ENCODE measurements around the gene THADA. TPM values are rescaled to one million over a fixed set of nuclear protein-coding genes. Genes with fewer than 3 reads are reported as not detected.

THADA gene
- total and polyA plus RNA-seq, 2 donors (not counting 3 experiments of a cell fraction or from before 2014, with no cell fraction given), result 22.6 to 25.3 TPM

- BruUV-seq (replicated peaks), result no TSS peak
- no peak overlapping the region for H3K4me2 ChIP-seq (ENCODE audit: insufficient read depth, low read length)
- CTCF ChIA-PET, result no interaction called here
- intact Hi-C loops (cut with micrococcal nuclease), result no loop called here
- H3K9me3 ChIP-seq (replicated peaks; ENCODE audit: control insufficient read depth, insufficient read depth, low read length), result no peaks in the 10 kb centered on the region
- no peak for DNase-seq (ENCODE audit: low read depth, low spot score)
- H3K9me1 ChIP-seq (replicated peaks; ENCODE audit: control insufficient read depth, extremely low read depth, insufficient read depth, low read length), result no peaks in the 10 kb centered on the region
- POLR2A ChIA-PET, result no interaction called here
- H3K27ac ChIP-seq (ENCODE audit: insufficient read depth, low read depth, low read length), result no peak overlapping the region
- FAIRE-seq, result no peak
- no peak overlapping the region for H3K9ac ChIP-seq (replicated peaks; ENCODE audit: extremely low read depth, insufficient read depth, low read length)
- H3K4me3 ChIP-seq (replicated peaks in 1 of 3; ENCODE audit: insufficient read depth in 1 of 3, low read depth in 1 of 3, low read length in 3 of 3), result no peak overlapping the region
- no peak overlapping the region for H2AFZ ChIP-seq (ENCODE audit: low read depth, low read length)
- no peaks in the 10 kb centered on the region for H3K4me1 ChIP-seq (ENCODE audit: control insufficient read depth, extremely low read depth, insufficient read depth, low read length)
- no peaks in the 10 kb centered on the region for H3K79me2 ChIP-seq (ENCODE audit: control insufficient read depth, insufficient read depth, low read length)
- no peaks in the 10 kb centered on the region for H3K36me3 ChIP-seq (ENCODE audit: control insufficient read depth in 2 of 2, extremely low read depth in 1 of 2, insufficient read depth in 2 of 2, low read length in 2 of 2)
- TF ChIP-seq EZH2 (IDR thresholded peaks at IDR 0.05; ENCODE audit: borderline replicate concordance, low read depth, low read length, severe bottlenecking) (no peak), JUN (IDR thresholded peaks at IDR 0.05; ENCODE audit: borderline replicate concordance, insufficient read depth, insufficient read length, low read depth) (no peak), MYC (IDR thresholded peaks at IDR 0.05; ENCODE audit: low read depth, low read length) (no peak), POLR2A (IDR thresholded peaks at IDR 0.05; ENCODE audit: low read depth, low read length) (no peak), CTCF (IDR thresholded peaks at IDR 0.05; ENCODE audit: extremely low read depth in 1 of 2, insufficient read depth in 1 of 2, low read depth in 1 of 2, low read length in 2 of 2) (no peak), MAX (IDR thresholded peaks at IDR 0.05; ENCODE audit: insufficient read depth, insufficient read length) (no peak), GATA2 (IDR thresholded peaks at IDR 0.05; ENCODE audit: insufficient read depth, insufficient read length, low read depth, low read length) (no peak), POLR2AphosphoS5 (IDR thresholded peaks at IDR 0.05; ENCODE audit: insufficient read depth, low read depth, low read length) (no peak), FOS (IDR thresholded peaks at IDR 0.05; ENCODE audit: borderline replicate concordance, insufficient read depth, low read length) (no peak)
- H4K20me1 ChIP-seq (replicated peaks; ENCODE audit: control insufficient read depth, extremely low read depth, insufficient read depth, low read length), result no peaks in the 10 kb centered on the region
- H3K27me3 ChIP-seq (ENCODE audit: control insufficient read depth in 2 of 2, insufficient read depth in 2 of 2, low read length in 2 of 2), result no peaks in the 10 kb centered on the region
- dilution Hi-C loops (cut with MboI; ENCODE audit: extremely low pct_ligation_motif_present, low sequenced_read_pairs), result no loop called here
These were observed 190.0 kb downstream of the THADA start for GRCh38 chr2:43405829-43406228.

Data from endothelial cell of umbilical vein (primary cell).